NCI-H2107 treated with DMSO at 0.1 percent for 48 hours (cell line): Measurements from ENCODE around the gene ATF7.
"Not testable (repeated sequence)": the region's sequence is repeated elsewhere in the genome, so short reads cannot be mapped to it uniquely, and the experiment has no call there.

ENCODE experiments used
- DNase-seq: peaks from one replicate; lab custom pipeline; 2025; ENCODE audit not compliant: unreplicated experiment; lab: John Stamatoyannopoulos, UW

The ATF7 gene

DNA sequence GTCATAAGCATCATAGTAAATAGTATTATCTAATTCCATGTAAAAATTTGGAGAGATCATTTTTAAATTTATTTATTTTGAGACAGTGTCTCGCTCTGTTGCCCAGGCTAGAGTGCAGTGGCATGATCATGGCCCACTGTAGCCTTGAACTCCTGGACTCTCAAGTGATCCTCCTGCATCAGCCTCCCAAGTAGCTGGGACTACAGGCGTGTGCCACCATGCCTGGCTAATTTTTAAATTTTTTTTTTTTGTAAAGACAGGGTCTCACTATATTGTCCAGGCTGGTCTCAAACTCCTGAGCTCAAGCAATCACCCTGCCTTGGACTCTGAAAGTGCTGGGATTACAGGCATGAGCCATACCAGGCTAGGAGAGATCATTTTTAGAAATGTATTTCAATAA lies 27.2 kb downstream of the ATF7 start:
- DNase-seq, result not testable (repeated sequence)

DNA sequence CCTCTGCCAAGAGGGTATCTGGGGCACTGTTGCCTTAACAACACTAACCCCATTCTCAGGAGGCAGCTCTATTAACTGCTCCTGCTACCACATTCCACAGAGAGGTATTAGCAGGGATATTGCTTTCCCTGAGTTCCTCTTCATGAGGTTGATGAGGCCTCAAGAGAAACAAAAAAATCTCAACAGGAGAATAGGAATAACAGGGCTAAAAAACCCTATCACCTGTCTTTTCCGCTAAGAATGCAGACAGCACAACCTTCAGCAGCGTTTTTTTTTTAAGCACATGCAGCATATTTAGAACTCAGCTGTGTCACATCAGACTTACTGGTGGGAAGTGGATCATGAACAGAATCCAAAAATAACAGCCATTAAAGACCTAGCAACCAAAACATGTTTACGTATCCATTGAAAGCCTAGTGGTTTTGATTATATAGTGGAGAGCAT lies 29.2 kb downstream of the ATF7 start:
- peak; percentile 52 for DNase-seq

DNA sequence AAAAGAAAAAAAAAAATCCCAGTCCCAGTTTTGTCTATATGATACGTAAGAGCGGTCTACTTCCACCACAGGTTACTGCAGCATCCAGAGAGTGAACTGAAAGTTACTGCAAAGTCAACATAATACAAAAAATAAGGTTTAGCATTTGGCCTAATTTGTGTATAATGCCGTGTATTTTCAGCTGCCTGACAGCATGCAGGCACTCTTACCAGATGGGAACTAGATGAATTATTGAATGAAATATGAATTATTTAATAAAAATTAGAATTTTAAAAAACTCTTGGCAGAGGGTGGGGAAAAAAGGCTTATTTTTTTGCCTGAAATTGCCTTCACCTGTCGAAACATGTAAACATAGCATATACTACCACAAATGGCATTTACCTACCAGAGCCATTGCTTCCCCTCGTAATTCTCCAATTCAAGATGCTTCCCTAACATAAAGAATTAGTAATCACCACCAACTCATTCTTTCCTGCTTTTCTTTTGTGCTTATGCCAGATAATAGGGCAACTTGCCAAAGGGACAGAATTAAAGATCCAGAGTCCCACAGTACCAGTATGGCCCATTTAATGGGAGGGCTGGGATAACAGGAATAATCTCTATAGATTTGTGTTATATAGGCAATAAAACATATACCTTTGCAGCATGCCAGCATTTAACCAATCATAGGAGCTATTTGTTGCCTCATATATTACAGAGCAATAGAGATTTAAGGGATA lies 31.1 kb downstream of the ATF7 start:
- DNase-seq, result no peak

DNA sequence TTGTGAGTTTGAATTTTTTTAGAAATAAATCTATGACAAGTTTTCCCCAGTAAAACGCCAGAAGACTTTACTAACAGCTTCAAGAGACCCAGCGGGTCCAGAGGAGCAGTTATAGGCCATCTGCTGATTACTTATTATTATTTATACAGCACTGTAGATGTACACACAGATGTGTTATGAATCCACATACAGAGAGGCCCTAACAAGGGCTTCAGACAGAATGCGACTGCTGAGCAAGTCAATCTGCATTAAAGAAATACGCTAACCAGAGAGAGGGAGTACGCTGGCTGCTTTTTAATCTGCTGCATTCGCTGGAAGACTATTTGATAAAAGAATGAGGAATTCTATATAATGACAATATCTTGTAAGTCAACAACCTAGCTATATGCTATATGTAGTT lies 32.5 kb downstream of the ATF7 start:
- no peak for DNase-seq

DNA sequence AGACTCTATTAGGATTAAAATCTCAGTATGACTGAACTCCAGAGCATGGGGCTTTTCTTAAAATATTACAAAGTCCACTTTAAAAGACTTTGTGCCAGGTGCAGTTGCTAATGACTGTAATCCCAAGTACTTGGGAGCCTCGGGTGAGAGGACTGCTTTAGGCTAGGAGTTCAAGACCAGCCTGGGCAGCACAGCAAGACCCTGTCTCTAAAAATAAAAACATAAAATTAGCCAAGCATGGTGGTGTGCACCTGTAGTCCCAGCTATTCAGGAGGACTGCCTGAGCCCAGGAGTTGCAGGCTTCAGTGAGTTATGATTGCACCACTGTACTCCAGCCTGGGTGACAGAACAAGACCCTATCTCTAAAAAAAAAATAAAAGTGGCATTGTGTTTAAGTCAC lies 33.2 kb downstream of the ATF7 start:
- no peak for DNase-seq

DNA sequence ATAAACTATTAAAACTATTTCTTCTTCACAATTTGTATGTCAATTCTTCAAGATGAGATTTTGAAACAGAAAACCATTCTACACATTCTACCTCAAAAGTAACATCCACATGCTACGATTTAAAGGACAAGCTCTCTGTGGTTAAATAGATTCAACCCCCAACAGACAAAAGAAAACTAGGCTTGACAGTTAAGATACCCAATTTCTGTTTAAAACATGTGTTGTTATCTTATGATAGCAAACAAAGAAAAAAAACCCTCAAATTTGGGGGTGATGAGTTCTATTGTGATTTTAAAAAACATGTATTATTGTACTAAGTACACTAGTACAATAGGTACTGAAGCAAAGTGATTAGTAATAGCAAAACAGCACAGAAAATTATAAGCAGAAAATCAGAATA lies 33.8 kb downstream of the ATF7 start:
- no peak for DNase-seq

DNA sequence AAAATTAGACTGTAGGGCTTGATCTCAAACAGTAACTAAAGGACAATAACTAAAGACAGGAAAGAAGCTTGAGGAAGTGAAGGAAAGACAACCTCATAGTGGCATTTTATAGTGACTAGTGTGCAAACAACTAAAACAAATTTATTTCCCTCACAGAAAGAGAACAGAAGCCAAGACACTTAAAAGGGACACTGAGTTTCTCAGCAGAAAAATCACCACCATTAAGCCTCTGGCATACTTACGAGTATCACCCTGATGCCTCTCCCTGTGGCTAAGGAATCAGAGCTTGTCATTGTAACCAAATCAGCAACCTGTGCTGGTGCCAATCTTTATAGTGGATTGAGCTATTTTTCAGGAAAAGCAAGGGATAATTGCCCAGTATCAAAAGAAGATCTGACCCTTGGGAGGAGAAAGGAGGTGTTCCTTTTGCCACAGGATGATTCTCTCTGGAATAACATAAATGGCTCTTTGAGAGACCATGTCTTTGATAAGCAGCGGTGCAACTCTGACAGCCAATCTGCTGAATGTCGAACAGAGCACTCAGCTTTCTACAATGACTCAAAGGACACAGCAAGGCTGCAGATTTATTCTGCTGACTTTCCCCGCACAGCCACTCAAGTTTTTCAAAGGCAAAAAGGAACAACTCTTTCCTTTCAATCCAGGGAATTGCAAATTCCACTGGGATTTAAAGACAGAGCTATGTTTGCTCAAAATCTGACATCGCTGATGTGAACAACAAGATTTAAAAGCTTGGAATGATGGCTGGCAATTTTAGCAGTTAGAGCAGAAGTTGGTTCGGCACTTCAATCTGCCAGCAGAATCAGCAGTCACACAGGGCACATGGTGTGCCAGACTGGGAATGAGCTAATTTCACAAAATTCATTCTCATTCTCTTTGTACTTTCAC lies 34.6 kb downstream of the ATF7 start:
- DNase-seq, result no peak

DNA sequence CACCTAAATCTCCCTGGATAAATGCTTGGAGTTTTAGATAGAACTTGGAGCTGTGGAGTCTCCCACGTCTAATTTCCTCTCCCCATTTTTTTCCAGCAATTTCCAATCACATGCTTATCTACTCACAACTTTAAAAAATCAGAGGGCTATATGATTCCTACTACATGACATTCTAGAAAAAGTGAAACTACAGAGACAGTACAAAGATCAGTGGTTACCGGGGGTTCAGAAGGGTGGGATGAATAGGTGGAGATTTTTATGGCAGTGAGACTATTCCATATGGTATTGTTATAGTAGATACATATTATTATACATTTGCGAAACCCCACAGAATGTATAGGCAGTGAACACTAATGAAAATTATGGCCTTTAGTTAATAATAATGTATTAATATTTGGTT lies 35.5 kb downstream of the ATF7 start:
- DNase-seq, result no peak

DNA sequence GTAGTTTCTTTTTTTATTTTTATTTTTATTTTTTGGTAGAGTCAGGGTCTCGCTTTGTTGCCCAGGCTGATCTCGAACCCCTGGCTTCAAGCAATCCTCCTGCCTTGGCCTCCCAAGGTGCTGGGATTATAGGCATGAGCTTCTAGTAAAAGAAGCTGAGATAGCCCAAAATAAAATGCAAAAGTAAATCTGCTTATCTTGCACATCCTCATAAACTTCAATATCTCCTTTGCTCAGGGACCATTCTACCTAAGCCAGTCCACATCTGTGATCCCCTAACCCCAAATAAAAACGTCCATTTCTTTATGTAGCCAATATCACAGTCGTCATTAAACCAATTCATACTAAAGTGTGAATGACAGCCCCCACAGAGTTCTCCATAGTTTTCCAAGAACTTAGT lies 36.3 kb downstream of the ATF7 start:
- no peak for DNase-seq

DNA sequence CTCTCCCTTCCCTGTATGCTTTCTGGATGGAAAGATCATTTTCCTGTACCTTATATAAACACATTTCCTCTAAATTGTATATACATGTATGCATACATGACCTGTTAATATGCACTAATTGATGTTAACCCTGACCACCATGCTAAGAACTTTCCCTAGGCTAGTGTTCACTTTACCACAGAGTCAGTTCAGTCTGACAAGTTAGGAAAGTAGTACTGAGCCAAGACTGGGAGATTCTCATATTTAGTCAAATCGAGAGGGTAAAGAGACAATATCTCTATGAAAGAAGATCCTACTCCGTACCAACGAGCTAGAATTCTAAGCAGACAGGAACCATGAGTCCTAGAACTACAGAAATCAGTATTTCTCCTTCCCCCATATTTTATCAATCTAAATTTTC lies 36.8 kb downstream of the ATF7 start:
- no peak for DNase-seq

DNA sequence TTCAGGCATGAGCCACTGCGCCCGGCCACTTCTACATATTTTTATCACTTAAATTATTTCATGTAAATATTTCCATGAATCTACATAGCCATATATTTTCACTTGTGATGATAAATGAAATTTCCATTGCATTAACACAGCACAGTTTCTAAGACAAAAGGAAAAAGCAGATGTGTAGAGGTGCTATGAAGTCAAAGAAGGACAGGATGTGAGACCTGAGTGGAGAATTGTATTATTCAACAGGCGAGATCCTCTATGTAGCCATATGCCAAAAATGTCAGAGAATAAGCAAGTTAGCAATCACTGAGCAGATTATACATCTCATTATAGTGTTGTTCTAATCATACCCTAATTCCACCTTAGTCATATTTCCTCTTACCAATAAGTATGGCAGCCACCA lies 38.1 kb downstream of the ATF7 start:
- DNase-seq, result no peak

DNA sequence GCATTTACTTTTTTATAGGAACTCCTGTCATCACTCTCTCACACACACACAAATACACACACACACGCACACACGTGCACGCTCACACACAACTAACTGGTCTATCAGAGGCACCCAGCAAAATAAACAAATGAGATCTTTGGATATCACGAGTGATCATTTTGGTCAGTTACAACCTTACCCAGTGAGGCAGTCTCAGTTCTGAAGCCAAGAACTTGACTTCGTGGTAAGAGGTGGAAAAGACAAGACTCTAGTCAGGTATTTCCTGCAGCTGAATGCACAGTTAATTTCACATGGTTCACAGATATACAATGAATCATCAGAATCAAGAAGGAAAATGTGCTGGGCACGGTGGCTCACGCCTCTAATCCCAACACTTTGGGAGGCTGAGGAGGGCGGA lies 39.4 kb downstream of the ATF7 start:
- DNase-seq, result no peak

DNA sequence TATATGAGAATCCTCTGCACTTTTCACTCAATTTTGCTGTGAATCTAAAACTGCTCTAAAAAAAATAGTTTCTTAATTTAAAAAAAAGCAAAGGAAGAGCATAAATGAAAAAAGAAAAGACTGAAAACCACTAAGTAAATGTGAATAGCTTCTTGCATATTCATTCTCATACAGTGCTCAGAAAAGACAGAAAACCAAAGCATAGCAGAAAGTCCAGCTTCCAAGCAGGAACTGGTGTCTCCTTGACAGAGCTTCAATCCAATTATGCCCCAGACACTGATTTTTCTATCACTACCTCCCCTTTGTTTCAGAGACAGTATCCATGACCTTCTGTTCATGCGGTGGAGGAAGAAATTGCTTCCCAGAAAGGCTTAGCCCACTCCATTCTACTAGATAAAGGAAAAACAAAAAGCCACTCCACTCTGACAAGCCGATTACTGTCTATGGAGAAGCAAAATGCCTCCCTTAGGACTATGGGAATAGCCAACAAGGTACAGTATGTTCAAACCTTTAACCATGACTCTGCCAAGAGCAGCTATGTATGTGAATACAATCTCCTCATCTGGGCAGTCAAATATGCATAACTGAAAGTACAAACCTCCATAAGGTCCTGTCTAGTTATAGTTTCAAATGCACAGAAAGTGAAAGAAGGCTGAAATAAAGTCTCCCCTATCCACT lies 40.6 kb downstream of the ATF7 start:
- DNase-seq, result no peak

DNA sequence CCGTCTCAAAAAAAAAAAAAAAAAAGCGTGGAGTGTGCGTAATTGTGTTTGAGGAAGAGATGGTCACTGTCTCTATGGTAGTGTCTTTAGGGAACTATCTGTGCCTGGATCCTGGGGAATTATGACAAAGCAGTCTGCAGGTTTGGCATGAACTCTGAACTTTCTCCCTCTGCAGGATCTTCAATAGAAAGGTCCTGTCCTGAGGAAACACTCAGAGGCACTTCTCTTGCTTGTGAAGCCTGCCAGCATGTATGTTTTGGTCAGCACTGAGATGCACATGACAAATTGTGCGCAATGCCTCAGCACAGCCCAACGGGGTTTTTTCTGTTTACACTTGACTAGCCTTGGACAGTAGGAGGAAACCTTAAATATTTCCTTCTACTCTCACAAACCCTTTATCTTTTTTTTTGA lies 46.6 kb downstream of the ATF7 start:
- no peak for DNase-seq

DNA sequence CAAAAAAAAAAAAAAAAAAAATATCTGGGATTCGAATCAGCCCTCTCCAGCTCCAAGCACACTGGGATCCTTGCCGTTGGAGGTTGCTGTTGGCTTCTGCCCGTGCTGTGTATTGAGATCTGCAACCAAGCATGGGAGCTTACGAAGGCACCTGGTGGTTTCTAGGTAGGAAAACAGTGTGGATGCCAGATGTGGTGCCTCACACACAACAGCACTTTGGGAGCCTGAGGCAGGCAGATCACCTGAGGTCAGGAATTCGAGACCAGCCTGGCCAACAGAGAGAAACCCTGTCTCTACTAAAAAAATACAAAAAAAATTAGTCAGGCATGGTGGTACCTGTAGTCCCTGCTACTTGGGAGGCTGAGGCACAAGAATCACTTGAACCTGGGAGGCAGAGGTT lies 47.4 kb downstream of the ATF7 start:
- no peak for DNase-seq

DNA sequence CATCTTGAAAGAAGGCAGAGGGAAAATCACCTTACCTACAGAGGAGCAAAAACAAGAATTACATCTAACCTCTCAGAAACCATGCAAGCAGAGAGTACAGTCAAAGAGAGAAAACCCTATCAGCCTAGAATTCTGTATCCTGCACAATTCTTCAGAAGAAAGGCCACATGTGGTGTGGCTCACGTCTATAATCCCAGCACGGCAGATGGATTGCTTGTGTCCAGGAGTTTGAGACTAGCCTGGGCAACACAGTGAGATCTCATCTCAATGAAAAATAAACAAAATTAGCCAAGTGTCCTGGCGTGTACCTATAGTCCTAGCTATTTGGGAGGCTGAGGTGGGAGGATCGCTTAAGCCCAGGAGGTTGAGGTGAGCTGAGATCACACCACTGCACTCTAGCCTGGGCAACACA lies 48.2 kb downstream of the ATF7 start:
- no peak for DNase-seq

DNA sequence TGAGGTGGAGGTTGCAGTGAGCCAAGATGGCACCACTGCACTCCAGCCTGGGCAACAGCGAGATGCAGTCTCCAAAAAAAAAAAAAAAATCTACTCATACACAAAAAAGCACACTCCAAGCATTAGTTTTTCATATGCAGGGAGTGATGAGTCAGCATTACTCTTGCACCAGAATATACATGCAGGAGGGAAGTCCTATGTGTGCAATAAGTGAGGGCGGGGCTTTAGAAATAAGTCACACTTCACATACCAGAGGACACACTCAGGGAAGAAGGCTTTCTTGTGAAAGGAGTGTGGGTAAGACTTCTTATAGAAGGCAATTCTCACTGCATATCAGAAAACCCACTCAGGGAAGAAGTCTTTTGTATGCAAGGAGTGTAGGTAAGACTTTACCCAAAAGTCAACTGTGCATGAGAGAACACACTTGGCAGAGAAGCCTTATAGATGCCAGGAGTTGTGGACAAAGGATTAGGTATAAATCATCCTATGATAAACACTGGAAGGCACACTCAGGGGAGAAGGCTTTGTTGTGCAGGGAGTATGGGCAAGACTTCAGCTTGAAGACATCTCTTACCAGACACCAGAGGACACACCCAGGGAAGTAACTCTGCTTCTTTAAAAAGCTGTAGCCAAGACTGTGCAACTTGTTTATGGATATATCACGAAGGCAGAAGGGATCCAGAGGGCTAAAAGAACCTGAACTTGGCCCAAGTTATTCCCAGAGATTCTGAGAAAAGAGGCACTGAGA lies 50.5 kb downstream of the ATF7 start:
- no peak for DNase-seq

DNA sequence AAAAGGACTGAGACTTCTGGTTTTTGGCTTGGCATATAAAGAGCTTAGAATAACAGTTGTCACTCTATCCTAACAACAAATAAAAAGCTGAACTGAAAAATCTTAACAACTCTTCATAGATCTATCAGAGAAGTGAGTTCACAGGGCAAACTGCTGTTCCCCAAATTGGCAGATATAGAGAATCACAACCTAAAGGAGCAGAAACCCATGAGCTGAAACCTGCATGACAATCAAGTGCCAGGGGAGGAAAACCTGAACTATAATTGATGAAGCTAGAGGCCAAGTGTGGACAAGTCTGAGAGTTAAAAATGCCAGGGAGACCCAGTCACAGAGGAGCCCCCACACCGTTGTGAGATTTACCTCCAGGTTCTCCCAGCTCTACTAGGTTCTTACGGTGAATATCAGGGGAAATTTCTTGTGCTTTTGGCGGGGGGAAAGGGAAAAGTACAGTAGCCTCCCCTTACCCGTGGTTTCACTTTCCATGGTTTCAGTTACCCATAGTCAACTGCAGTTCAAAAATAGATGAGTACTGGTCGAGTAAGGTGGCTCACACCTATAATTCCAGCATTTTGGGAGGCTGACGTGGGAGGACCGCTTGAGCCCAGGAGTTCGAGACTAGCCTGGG lies 53.9 kb downstream of the ATF7 start:
- DNase-seq, result no peak

DNA sequence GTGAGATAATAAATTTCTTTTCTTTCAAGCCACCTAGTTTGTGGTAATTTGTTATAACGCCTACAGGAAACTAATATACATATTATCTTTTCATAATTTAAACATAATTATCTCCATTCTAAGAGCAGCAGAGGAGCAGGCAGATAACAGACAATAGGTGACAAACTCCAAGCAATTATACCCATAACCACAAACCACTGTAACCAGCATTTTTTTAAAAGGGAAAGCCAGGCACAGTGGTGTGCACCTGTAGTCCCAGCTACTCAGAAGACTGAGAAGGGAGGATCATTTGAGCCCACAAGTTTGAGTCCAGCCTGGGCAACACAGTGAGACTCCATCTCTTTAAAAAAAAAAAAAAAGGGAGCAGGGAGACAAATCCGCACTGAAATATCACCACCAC lies 54.9 kb downstream of the ATF7 start:
- no peak for DNase-seq

DNA sequence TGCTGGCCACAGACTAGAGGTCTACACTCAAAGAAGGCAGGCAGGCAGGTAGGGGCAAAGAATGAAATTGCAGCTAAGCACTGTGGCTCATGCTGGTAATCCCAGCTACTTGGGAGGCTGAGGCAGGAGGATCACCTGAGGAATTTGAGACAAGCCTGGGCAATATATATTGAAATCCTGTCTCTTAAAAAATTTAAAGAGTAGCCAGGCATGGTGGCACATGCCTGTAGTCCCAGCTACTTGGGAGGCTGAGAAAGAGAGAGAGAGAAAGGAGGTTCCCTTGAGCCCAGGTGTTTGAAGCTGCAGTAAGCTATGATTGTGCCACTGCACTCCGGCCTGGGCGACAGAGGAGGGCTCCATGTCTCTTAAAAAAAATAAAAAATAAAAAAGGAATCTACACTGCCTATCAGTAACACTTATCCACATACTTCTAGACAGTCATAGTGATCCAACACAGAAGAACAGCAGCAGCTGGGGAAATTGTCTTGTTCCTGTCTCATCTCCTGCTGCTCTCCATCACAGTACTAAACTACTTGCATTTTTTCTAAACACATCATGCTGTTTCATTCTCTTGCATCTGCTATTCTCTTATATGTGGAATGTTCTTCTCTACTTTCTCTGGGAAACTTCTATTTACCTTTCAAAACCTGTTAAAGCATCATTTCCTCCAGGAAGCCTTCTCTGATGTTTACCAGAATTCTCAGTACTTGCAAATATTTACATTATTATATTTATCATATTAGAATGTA lies 57.2 kb downstream of the ATF7 start:
- DNase-seq, result no peak
